ENCODE data around the gene ADCY9. TPM values are rescaled to one million over a fixed set of nuclear protein-coding genes. Genes with fewer than 3 reads are reported as not detected.

Gene ADCY9
- total RNA-seq, 1 experiment from 2014 or later, result 9.8 TPM

DNA sequence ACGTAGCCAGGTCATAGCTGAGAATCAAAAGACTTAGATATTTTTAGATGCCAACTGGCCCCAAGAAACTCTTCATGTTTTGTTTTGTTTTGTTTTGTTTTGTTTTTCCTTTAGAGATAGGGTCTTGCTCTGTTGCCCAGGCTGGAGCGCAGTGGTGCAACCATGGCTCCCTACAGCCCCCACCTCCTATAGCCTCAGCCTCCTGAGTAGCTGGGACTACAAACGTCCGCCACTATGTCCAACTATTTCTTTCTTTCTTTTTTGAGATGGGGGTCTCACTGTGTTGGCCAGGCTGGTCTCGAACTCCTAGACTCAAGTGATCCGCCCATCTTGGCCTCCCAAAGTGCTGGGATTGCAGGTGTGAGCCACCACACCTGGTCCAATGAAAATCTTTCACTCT, 107.1 kb downstream of the ADCY9 start:
- H3K27ac ChIP-seq (ENCODE audit: low read depth, low read length), result no peak overlapping the region
- TF ChIP-seq EZH2phosphoT487 (IDR thresholded peaks at IDR 0.05; ENCODE audit: borderline replicate concordance) (no peak), ZBTB33 (IDR thresholded peaks at IDR 0.05; ENCODE audit: extremely low read depth, insufficient replicate concordance, low read length) (no peak), ZNF274 (IDR thresholded peaks at IDR 0.05; ENCODE audit: low read depth, low read length) (no peak), TCF7L2 (IDR thresholded peaks at IDR 0.05; ENCODE audit: borderline replicate concordance, extremely low read depth, insufficient read depth, insufficient read length) (no peak), ZFX (IDR thresholded peaks at IDR 0.05) (no peak), CBX3 (IDR thresholded peaks at IDR 0.05; ENCODE audit: low read depth) (no peak), POLR2AphosphoS5 (IDR thresholded peaks at IDR 0.05; ENCODE audit: low read depth, low read length) (no peak), ELF1 (IDR thresholded peaks at IDR 0.05; ENCODE audit: borderline replicate concordance, low read depth) (no peak), JUND (IDR thresholded peaks at IDR 0.05) (no peak), SIN3A (IDR thresholded peaks at IDR 0.05; ENCODE audit: low read depth) (no peak), EZH2 (IDR thresholded peaks at IDR 0.05) (no peak), FOSL1 (IDR thresholded peaks at IDR 0.05; ENCODE audit: low read depth) (no peak), SRF (IDR thresholded peaks at IDR 0.05; ENCODE audit: low read depth) (no peak), RAD21 (IDR thresholded peaks at IDR 0.05; ENCODE audit: low read depth) (no peak), CTCF (IDR thresholded peaks at IDR 0.05 in 2 of 3, conservative IDR thresholded peaks at IDR 0.05 in 1 of 3; ENCODE audit: borderline replicate concordance in 1 of 3, insufficient read depth in 1 of 3, low read depth in 2 of 3, low read length in 2 of 3) (no peak), POLR2A (IDR thresholded peaks at IDR 0.05; ENCODE audit: borderline replicate concordance, extremely low read depth, insufficient read depth, insufficient read length) (no peak), SP1 (IDR thresholded peaks at IDR 0.05; ENCODE audit: low read depth) (no peak), CEBPB (IDR thresholded peaks at IDR 0.05; ENCODE audit: low read depth) (no peak)
- no peaks in the 10 kb centered on the region for H3K27me3 ChIP-seq (ENCODE audit: insufficient read depth, low read length)
- DNase-seq (ENCODE audit: low read depth, low spot score) (no peak), ATAC-seq (no peak)
- H3K9ac ChIP-seq (ENCODE audit: low read length), result no peak overlapping the region
- H3K9me3 ChIP-seq (ENCODE audit: control insufficient read depth in 1 of 2, insufficient read depth in 1 of 2, low read depth in 1 of 2, low read length in 2 of 2), result no peaks in the 10 kb centered on the region
- H3K4me3 ChIP-seq (replicated peaks in 1 of 2; ENCODE audit: low read depth in 1 of 2, low read length in 2 of 2), result no peak overlapping the region
- intact Hi-C loops (cut with micrococcal nuclease), result no loop called here
- ChIA-PET POLR2A (no interaction called here), RAD21 (ENCODE audit: low non-redundant PET in 1 of 2, low total read pairs in 2 of 2, uncharacterized antibody in 2 of 2, unreplicated experiment in 2 of 2) (no interaction called here), CTCF (no interaction called here)
- peaks cover 0 to 3% of the 10 kb centered on the region in 2 experiments; a peak in 2 of 4 replicates for H3K4me1 ChIP-seq (ENCODE audit: control insufficient read depth in 1 of 2, insufficient read depth in 2 of 2, low read length in 2 of 2)
- H2AFZ ChIP-seq (ENCODE audit: low read depth, low read length, poor library complexity, severe bottlenecking), result no peak overlapping the region
- BruUV-seq (replicated peaks), result no TSS peak
- no peaks in the 10 kb centered on the region for H3K79me2 ChIP-seq (ENCODE audit: insufficient read depth, low read length)
- H3K36me3 ChIP-seq (ENCODE audit: control insufficient read depth in 1 of 2, insufficient read depth in 2 of 2, low read length in 2 of 2), result no peaks in the 10 kb centered on the region
- H4K20me1 ChIP-seq (ENCODE audit: insufficient read depth), result no peaks in the 10 kb centered on the region
- no peak overlapping the region for H3K4me2 ChIP-seq (ENCODE audit: low read length)
- H3K9me2 ChIP-seq (ENCODE audit: insufficient read depth), result no peaks in the 10 kb centered on the region

All from HCT116 (cell line).